ENCODE results near the gene SEMA5A.
A peak's percentile ranks its signal among the peaks of the same experiment; 100 is the strongest.

Gene SEMA5A

GRCh38 chr5:9169557-9169902, 376.3 kb downstream of the SEMA5A start:
- DNase-seq (ENCODE audit: low spot score), result no peak

- DNase-seq (ENCODE audit: low spot score), result no peak
Observed at GRCh38 chr5:9168791-9169556, 376.9 kb downstream of the SEMA5A start.

GRCh38 chr5:9166202-9167112, 379.4 kb downstream of the SEMA5A start:
- no peak for DNase-seq (ENCODE audit: low spot score)

- no peak for DNase-seq (ENCODE audit: low spot score)
Observed at GRCh38 chr5:9165546-9165945, 380.3 kb downstream of the SEMA5A start.

GRCh38 chr5:9160747-9161146, 385.1 kb downstream of the SEMA5A start:
- DNase-seq (ENCODE audit: low spot score), result no peak

GRCh38 chr5:9157811-9158210, 388.1 kb downstream of the SEMA5A start:
- no peak for DNase-seq (ENCODE audit: low spot score)

- DNase-seq (ENCODE audit: low spot score), result no peak
Observed at GRCh38 chr5:9157020-9157419, 388.9 kb downstream of the SEMA5A start.

- DNase-seq (ENCODE audit: low spot score), result peak; percentile 66
Observed at GRCh38 chr5:9156282-9156681, 389.6 kb downstream of the SEMA5A start.

- DNase-seq (ENCODE audit: low spot score), result no peak
Observed at GRCh38 chr5:9151684-9152427, 394.0 kb downstream of the SEMA5A start.

GRCh38 chr5:9149988-9150387, 395.9 kb downstream of the SEMA5A start:
- no peak for DNase-seq (ENCODE audit: low spot score)

- no peak for DNase-seq (ENCODE audit: low spot score)
Observed at GRCh38 chr5:9148242-9148641, 397.6 kb downstream of the SEMA5A start.

GRCh38 chr5:9140711-9141110, 405.2 kb downstream of the SEMA5A start:
- DNase-seq (ENCODE audit: low spot score), result no peak

- no peak for DNase-seq (ENCODE audit: low spot score)
Observed at GRCh38 chr5:9140202-9140601, 405.7 kb downstream of the SEMA5A start.

- DNase-seq (ENCODE audit: low spot score), result no peak
Observed at GRCh38 chr5:9139344-9139743, 406.5 kb downstream of the SEMA5A start.

GRCh38 chr5:9128136-9128535, 417.7 kb downstream of the SEMA5A start:
- no peak for DNase-seq (ENCODE audit: low spot score)

- DNase-seq (ENCODE audit: low spot score), result no peak
Observed at GRCh38 chr5:9126490-9126889, 419.4 kb downstream of the SEMA5A start.

- DNase-seq (ENCODE audit: low spot score), result no peak
Observed at GRCh38 chr5:9125852-9126251, 420.0 kb downstream of the SEMA5A start.

- no peak for DNase-seq (ENCODE audit: low spot score)
Observed at GRCh38 chr5:9124838-9125237, 421.0 kb downstream of the SEMA5A start.

GRCh38 chr5:9124071-9124470, 421.8 kb downstream of the SEMA5A start:
- no peak for DNase-seq (ENCODE audit: low spot score)

GRCh38 chr5:9122528-9122927, 423.3 kb downstream of the SEMA5A start:
- no peak for DNase-seq (ENCODE audit: low spot score)

- DNase-seq (ENCODE audit: low spot score), result no peak
Observed at GRCh38 chr5:9121597-9121996, 424.3 kb downstream of the SEMA5A start.

- DNase-seq (ENCODE audit: low spot score), result no peak
Observed at GRCh38 chr5:9118852-9119251, 427.0 kb downstream of the SEMA5A start.

- DNase-seq (ENCODE audit: low spot score), result no peak
Observed at GRCh38 chr5:9115093-9115492, 430.8 kb downstream of the SEMA5A start.

All from globus pallidus (tissue), 1 donor.